Femur (tissue), 1 donor: ENCODE results near the gene MAP4K5.
A peak's percentile ranks its signal among the peaks of the same experiment; 100 is the strongest.
"Not testable (repeated sequence)": the region's sequence is repeated elsewhere in the genome, so short reads cannot be mapped to it uniquely, and the experiment has no call there.

Experiments
- DNase-seq: peaks from one replicate; pipeline ENCODE4 v3.0.0-alpha.2; 2017

Gene MAP4K5

GRCh38 chr14:50532502-50533240 lies at the start of gene MAP4K5:
Gene MAP4K5, minus strand, starts transcription at chr14:50532569. Its CDS starts 520 bp downstream, at chr14:50532049.
- DNase-seq, result peak; percentile 95

DNA sequence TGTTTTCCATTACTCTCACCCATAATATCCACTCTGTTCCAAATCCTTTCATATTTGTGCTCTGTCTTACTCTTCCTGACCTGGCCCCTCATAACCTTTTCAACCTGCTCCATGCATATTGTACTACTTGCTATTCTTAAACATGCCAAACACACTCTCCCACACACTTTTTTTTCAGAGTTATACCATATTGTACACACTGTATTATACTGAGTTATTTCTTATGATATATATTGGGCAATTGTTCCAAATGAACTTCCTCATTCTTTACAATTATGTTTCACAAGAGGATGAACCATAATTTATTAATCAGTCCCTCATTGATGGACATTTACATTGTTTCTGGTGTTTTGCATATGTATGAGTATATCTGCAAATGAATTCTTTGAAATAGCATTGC lies 46.1 kb upstream of the MAP4K5 start:
- DNase-seq, result no peak

DNA sequence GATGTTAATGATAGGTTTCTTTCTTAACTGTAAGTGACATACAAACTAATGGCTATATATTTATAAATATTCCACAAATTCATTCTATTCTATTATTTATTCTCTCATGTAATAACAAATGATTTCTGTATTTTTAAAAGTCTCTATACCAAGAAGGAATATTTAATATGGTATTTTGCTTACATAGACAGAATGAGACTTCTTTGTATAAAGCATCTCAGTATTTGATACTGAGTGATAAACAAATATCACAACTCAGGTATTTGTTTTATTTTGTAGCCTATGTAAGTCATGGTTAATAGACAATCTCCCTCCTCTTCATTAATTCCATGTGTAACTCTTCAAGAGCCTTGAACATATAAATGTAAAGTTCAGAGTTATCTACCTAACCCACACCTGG lies 45.6 kb upstream of the MAP4K5 start:
- no peak for DNase-seq

GRCh38 chr14:50575769-50576168 lies 43.4 kb upstream of the MAP4K5 start:
- no peak for DNase-seq

DNA sequence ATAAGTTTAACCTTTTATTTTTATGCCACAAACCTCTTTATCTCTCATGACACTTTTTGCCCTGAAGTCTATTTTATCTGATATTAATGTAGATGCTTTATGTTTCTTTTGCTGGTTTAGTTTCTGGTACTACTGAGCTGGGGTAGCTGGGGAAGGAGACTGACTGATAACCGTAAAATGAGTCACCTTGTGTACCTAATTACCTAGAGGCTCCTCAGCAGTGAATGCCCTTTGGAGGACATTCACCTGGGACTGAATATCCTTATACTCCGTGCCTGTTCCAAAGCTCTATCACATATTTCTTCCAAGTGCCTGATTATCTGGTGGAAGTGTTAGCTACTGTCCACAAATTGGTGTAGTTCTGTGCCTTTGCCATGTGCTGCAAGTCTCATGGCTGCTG lies 41.5 kb upstream of the MAP4K5 start:
- DNase-seq, result no peak

- DNase-seq, result no peak
Measured at GRCh38 chr14:50569714-50570274, 37.4 kb upstream of the MAP4K5 start.

GRCh38 chr14:50562841-50563240 lies 30.5 kb upstream of the MAP4K5 start:
- DNase-seq, result no peak

GRCh38 chr14:50560931-50561285 lies 28.5 kb upstream of the MAP4K5 start:
- DNase-seq, result peak; percentile 84

- DNase-seq, result peak; percentile 91
Measured at GRCh38 chr14:50559990-50560930, 27.9 kb upstream of the MAP4K5 start, which contains the start of gene ATL1. Gene ATL1, plus strand, starts transcription at chr14:50560145. Its CDS starts 121 bp downstream, at chr14:50560266.

DNA sequence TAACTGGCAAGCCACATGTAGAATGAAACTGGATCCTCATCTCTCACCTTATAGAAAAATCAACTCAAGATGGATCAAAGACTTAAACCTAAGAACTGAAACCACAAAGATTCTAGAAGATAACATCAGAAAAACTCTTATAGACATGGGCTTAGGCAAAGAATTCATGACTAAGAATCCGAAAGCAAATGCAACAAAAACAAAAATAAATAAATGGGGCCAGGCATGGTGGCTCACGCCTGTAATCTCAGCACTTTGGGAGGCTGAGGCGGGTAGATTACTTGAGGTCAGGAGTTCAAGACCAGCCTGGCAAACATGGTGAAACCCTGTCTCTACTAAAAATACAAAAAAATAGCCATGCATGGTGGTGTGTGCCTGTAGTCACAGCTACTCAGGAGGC lies 20.4 kb upstream of the MAP4K5 start:
- not testable (repeated sequence) for DNase-seq

- DNase-seq, result no peak
Measured at GRCh38 chr14:50551877-50552276, 19.5 kb upstream of the MAP4K5 start.

DNA sequence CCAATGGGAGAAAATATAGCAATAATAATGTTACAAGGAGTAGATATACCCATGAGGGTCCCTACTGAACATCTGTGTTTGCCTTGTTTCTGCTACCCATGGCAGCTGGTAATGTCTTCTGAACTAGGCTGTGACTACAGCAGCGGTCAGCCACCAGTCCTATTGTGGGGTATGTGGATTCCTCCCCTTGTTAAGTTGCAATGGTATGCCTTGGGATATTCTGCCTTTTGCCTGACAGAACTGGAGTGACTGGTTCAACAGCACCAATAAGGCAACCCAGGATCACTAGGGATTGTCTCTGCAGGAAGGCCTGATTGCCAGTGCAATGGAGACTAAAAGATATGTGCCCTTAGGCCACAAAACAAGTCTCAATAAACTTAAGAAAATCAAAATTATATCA lies 17.9 kb upstream of the MAP4K5 start:
- no peak for DNase-seq

DNA sequence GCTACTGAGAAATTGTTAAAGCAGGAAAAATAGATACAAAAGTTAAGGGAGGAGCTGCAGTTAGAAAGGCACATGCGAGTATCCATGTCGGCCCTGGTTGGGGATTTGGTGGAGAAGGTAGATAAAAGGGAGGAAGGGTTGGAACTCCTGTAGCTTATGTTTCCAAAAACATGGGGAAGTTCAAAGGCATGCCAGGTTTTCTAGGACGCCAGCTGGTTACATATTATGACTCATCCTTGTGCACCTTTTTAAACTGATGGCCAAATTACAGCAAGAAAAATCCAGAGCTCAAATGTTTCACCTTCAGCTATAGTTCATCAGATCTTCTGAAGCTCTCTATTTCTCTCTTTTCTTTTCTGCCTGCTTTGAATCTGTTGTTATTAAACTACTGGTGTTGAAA lies 13.2 kb upstream of the MAP4K5 start:
- no peak for DNase-seq

GRCh38 chr14:50544911-50545310 lies 12.5 kb upstream of the MAP4K5 start:
- DNase-seq, result no peak

- DNase-seq, result no peak
Measured at GRCh38 chr14:50542941-50543418, 10.6 kb upstream of the MAP4K5 start.

GRCh38 chr14:50541159-50541567 lies 8.8 kb upstream of the MAP4K5 start:
- no peak for DNase-seq

DNA sequence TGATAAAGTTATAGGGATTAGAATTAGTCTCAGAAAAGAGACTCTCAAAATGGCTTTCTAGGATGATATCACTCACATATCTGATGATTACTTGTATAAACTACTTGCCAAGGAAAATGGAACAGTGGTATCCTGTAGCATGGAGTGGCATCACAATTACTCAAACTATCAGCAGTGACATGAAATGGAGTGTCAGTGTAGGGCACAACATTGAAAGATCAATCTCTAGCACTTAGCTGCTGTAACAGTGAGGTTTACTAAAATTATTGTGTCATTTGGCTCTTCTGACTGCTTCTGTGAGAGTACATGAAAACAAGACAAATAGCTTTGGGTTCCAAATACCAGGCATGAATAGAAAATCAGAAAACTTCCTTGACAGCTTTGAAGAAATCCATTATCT lies 6.7 kb upstream of the MAP4K5 start:
- DNase-seq, result no peak

- DNase-seq, result not testable (repeated sequence)
Measured at GRCh38 chr14:50538034-50538433, 5.7 kb upstream of the MAP4K5 start.

GRCh38 chr14:50534997-50535396 lies 2.6 kb upstream of the MAP4K5 start:
- no peak for DNase-seq

DNA sequence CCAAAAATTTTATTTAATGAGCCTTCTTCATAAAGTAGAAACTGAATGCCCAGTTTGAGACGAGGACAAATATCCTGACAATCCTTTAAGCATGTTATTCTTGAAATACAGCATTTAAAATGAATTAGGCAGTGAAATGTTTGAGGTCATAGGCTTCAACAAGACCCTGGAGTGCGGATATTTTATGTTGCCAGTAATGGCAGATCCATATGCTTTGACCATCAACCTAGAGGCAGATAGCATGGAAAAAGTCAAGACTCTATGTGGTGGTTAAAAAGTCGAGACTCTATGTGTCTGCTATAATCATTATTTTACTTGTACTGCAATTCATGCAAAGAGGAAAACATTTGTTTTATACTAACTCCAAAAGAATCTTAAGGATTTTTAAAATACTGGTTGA lies 2.0 kb upstream of the MAP4K5 start:
- no peak for DNase-seq

GRCh38 chr14:50533806-50534205 lies 1.4 kb upstream of the MAP4K5 start:
- no peak for DNase-seq

DNA sequence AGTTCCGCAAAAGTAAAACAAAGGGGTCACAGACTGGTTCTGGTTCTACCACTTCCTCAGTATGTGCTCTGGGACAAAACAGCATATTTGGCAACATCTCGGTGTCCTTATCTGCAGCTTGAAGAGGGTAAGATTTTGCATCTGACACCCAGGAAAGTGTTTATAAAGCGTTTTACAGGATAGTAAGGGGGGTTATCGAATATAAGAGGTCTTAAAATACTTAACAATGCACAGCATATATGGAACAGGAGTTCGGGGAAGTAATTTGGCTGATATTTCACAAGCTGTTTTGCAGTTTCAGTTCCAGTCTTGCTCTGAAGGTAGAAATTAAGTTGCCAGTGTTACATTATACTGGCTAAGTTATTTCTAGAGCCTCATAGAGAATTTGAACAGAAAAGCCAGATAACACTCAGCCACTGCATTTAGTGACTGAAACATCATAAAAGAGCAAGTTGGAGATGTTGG lies 904 bp upstream of the MAP4K5 start:
- DNase-seq, result no peak
